Measurements from ENCODE around the gene GRIN3A. TPM values are rescaled to one million over a fixed set of nuclear protein-coding genes. Genes with fewer than 3 reads are reported as not detected.

GRIN3A gene
- total and polyA plus RNA-seq, 2 of the 4 experiments (the other 2 are of a cell fraction): not detected

- no peaks in the 10 kb centered on the region for H3K79me1 ChIP-seq (ENCODE audit: low read depth in 1 of 2, low read length in 2 of 2)
- no peak overlapping the region for H2BK15ac ChIP-seq (ENCODE audit: low read depth, low read length)
- no peaks in the 10 kb centered on the region for H3K36me3 ChIP-seq (ENCODE audit: control insufficient read depth, insufficient read depth, low read length)
- H3K9ac ChIP-seq (ENCODE audit: low read depth, low read length): no peak overlapping the region
- POLR2A ChIA-PET (ENCODE audit: unreplicated experiment): no interaction called here
- no peaks in the 10 kb centered on the region for H3K4me1 ChIP-seq (ENCODE audit: control insufficient read depth, insufficient read depth, low read length)
- no peak overlapping the region for H3K56ac ChIP-seq (ENCODE audit: extremely low read depth, insufficient read depth, low read length)
- H3K27me3 ChIP-seq (ENCODE audit: control insufficient read depth, insufficient read depth, low read length): no peaks in the 10 kb centered on the region
- H3K4me2 ChIP-seq (ENCODE audit: low read depth, low read length): no peak overlapping the region
- H4K91ac ChIP-seq (ENCODE audit: insufficient read depth, low read depth, low read length): no peak overlapping the region
- H3K9me1 ChIP-seq (ENCODE audit: insufficient read depth, low read length): no peaks in the 10 kb centered on the region
- ATAC-seq (ENCODE audit: low read depth) (no peak), DNase-seq (no peak)
- no peak overlapping the region for H3K18ac ChIP-seq (ENCODE audit: low read depth, low read length)
- H2BK5ac ChIP-seq (ENCODE audit: low read depth, low read length, poor library complexity, severe bottlenecking): no peak overlapping the region
- no peak overlapping the region for H2BK120ac ChIP-seq (ENCODE audit: low read depth, low read length)
- no peaks in the 10 kb centered on the region for H3K9me3 ChIP-seq (ENCODE audit: control insufficient read depth, insufficient read depth, low read length)
- no TSS peak for BruUV-seq (replicated peaks)
- in situ Hi-C loops (cut with MboI; ENCODE audit: low sequenced_read_pairs) (no loop called here), intact Hi-C loops (cut with micrococcal nuclease) (no loop called here), dilution Hi-C loops (cut with HindIII; ENCODE audit: low sequenced_read_pairs, unreplicated experiment) (no loop called here)
- no peak overlapping the region for H2AFZ ChIP-seq (replicated peaks; ENCODE audit: low read length, poor library complexity)
- H3K14ac ChIP-seq (replicated peaks; ENCODE audit: low read depth, low read length): no peak overlapping the region
- H3K23ac ChIP-seq (ENCODE audit: low read depth, low read length): no peak overlapping the region
- no peak overlapping the region for H4K8ac ChIP-seq (ENCODE audit: low read depth in 2 of 2, low read length in 2 of 2)
- no peak overlapping the region for H2AK9ac ChIP-seq (replicated peaks; ENCODE audit: low read depth, low read length, poor library complexity)
- no peak overlapping the region for H4K5ac ChIP-seq (ENCODE audit: low read depth, low read length)
- CTCF ChIA-PET: interaction anchor here (0.7 kb wide), 1 partner anchor 13 kb away, joined by 3 read pairs; no protein-coding TSS in a partner anchor
- WGBS, 2 experiments (ENCODE audit: extremely low coverage in 2 of 2, insufficient read length in 1 of 2): no CpG with 5 or more reads among the region's 1 CpG
- no peak overlapping the region for H3K27ac ChIP-seq (ENCODE audit: insufficient read depth, low read length)
- H2BK20ac ChIP-seq (ENCODE audit: low read depth, low read length): no peak overlapping the region
- TF ChIP-seq MXI1 (IDR thresholded peaks at IDR 0.05; ENCODE audit: borderline replicate concordance, low read depth, low read length): no peak
- TF ChIP-seq CTCF (conservative IDR thresholded peaks at IDR 0.05; ENCODE audit: low read depth, low read length): no peak
- TF ChIP-seq MAFK (IDR thresholded peaks at IDR 0.05; ENCODE audit: low read depth, low read length): no peak
- no peak for TF ChIP-seq ELK1 (IDR thresholded peaks at IDR 0.05; ENCODE audit: borderline replicate concordance, low read depth, low read length)
- H4K20me1 ChIP-seq (ENCODE audit: insufficient read depth, low read length): no peaks in the 10 kb centered on the region
- H3K4ac ChIP-seq (ENCODE audit: low read depth, low read length): no peak overlapping the region
- no peak overlapping the region for H2AK5ac ChIP-seq (ENCODE audit: low read depth, low read length)
- no peak overlapping the region for H3K4me3 ChIP-seq (ENCODE audit: insufficient read depth, low read depth, low read length)
Observed at GRCh38 chr9:101693546-101694336, 44.7 kb downstream of the GRIN3A start.
